Measurements from ENCODE around the gene SLC30A2. TPM values are rescaled to one million over a fixed set of nuclear protein-coding genes. Genes with fewer than 3 reads are reported as not detected.

The SLC30A2 gene
- total and polyA plus RNA-seq, 10 of the 15 experiments (the other 5 are each of a cell fraction or from before 2014, with no cell fraction given): 0.13 TPM; not detected in 9

- ATAC-seq (no peak), FAIRE-seq (no peak), DNase-seq (ENCODE audit: low read depth, low spot score) (no peak)
- in situ Hi-C loops (cut with MboI): no loop called here
- Histone ChIP-seq H3K4me1 (ENCODE audit: control insufficient read depth, insufficient read depth, low read length) (peaks cover 10% of the 10 kb centered on the region; the same call in 1 of the 2 replicates), H3K79me2 (ENCODE audit: control insufficient read depth, insufficient read depth, low read length) (no peaks in the 10 kb centered on the region), H3K27me3 (replicated peaks in 1 of 2; ENCODE audit: control insufficient read depth in 2 of 2, insufficient read depth in 2 of 2, low read length in 1 of 2) (peaks cover 0 to 5% of the 10 kb centered on the region in 2 experiments), H3K9me3 (replicated peaks; ENCODE audit: control insufficient read depth, insufficient read depth, low read length) (no peaks in the 10 kb centered on the region), H3K4me3 (no peak overlapping the region), H4K20me1 (ENCODE audit: control insufficient read depth, insufficient read depth) (no peaks in the 10 kb centered on the region), H3K27ac (ENCODE audit: control insufficient read depth, insufficient read depth) (no peak overlapping the region), H3K36me3 (ENCODE audit: control insufficient read depth in 2 of 2, insufficient read depth in 2 of 2, low read length in 1 of 2) (no peaks in the 10 kb centered on the region), H2AFZ (ENCODE audit: control insufficient read depth, low read depth, low read length) (no peak overlapping the region), H3K4me2 (ENCODE audit: control insufficient read depth, insufficient read depth) (no peak overlapping the region), H3K9ac (ENCODE audit: control insufficient read depth, insufficient read depth, low read length) (no peak overlapping the region)
- POLR2A ChIA-PET: no interaction called here
- TF ChIP-seq POLR2AphosphoS5 (IDR thresholded peaks at IDR 0.05; ENCODE audit: low read length) (no peak), SIN3A (IDR thresholded peaks at IDR 0.05; ENCODE audit: low read depth, low read length) (no peak), USF2 (IDR thresholded peaks at IDR 0.05; ENCODE audit: borderline replicate concordance, low read depth, low read length) (no peak), LARP7 (IDR thresholded peaks at IDR 0.05) (no peak), POLR2A (IDR thresholded peaks at IDR 0.05; ENCODE audit: low read depth, low read length) (no peak), CHD2 (IDR thresholded peaks at IDR 0.05; ENCODE audit: borderline replicate concordance, low read depth, low read length) (no peak), WRNIP1 (IDR thresholded peaks at IDR 0.05; ENCODE audit: borderline replicate concordance, low read depth, low read length) (no peak), E2F4 (IDR thresholded peaks at IDR 0.05; ENCODE audit: low read depth, low read length) (no peak)
- WGBS (ENCODE audit: insufficient coverage, insufficient replicate concordance, low lambda C conversion rate, missing lambda C conversion rate): 1% methylated on average over 6 of the region's 6 CpGs
- RAD21 ChIA-PET (ENCODE audit: unreplicated experiment): no interaction called here
- SMC1A ChIA-PET (ENCODE audit: uncharacterized antibody, unreplicated experiment): interaction anchor here (1.0 kb wide), 1 partner anchor 106 kb away, joined by 3 read pairs; no protein-coding TSS in a partner anchor
- CTCF ChIA-PET: interaction anchor here (0.6 to 1.5 kb wide), 3 partner anchors 106 to 379 kb away, joined by 3 read pairs; no protein-coding TSS in a partner anchor
- no TSS peak for BruUV-seq (replicated peaks)
- intact Hi-C loops (cut with micrococcal nuclease; ENCODE audit: unreplicated experiment): loop anchor here (5.0 kb wide), 2 partner anchors 68 to 108 kb away; no protein-coding TSS in a partner anchor
Observed at GRCh38 chr1:26038904-26039303, 7.0 kb downstream of the SLC30A2 start.
